Heart left ventricle (tissue), 13 donors: ENCODE results near the gene WSCD2.

Source experiments
- POLR2A ChIP-seq, 2 donors: fragments of 450-650 bp; IDR thresholded peaks; one replicate each; pipeline ENCODE4 v1.6.1; 2017; ENCODE audit warnings: antibody characterized with exemption in 2 of 2, mild to moderate bottlenecking in 2 of 2, moderate library complexity in 2 of 2
- TF ChIP-seq, protein P1 (sequence below), 12 donors: fragments of 200-600 bp; sonication (generic) in 4 of 12; IDR thresholded peaks; one replicate each; pipeline versions ENCODE4 v1.5.0 to v1.8.0; 2018 to 2022; ENCODE audit warnings: antibody characterized with exemption in 12 of 12, mild to moderate bottlenecking in 5 of 12
- donor health status: ischemic (EF 13 %, LVEDD 7.1; RV severe dilation, severe dysfunction).
- donor health status: DM: no; HTN: yes; CAD: no.
- donor health status: DM: no; HTN: no; CAD: no.
- donor health status: ischemic (EF 25% LVEDD 6.9; RV normal size, moderate dysfunction).
- donor health status: ischemic (EF 25% LVEDD 5.7; RV mildly dilated, moderate dysfunction).
- donor health status: ischemic (EF 35%, LVEDD 5.7; RV mildly dilated, moderate dysfunction).
- donor health status: nonischemic (EF 11% LVEDD 7.7; RV severe dilation, severe dysfunction).
- donor health status: DM: yes; HTN: yes; CAD: no.
- donor health status: PGD.
- donor health status: ischemic (EF 29% LVEDD 5.4; RV normal size, mild dysfunction).
- donor health status: nonischemic (EF 23%, LVEDD 6.1; RV moderate dilation, normal function).

DNA sequence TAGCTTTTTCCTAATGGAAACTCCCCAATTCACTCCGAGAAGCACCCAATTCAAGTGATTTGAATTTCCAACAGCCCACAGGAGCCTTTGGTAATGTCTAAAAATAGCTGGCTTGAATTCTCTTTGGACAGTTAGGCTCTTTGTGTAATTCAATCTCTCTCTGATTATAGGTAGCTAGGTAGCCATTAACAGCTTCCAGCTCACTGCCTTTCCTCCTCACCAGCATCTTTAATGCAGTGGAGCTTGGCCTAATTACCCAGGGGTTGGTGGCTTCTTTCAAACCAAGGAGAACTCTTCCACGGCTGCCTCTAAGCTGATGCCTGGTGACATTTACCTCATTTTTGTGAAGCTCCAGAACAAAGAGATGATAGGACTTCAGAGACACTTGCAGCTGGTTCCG lies 86.4 kb downstream of the WSCD2 start:
- no peak for TF ChIP-seq POLR2A (IDR thresholded peaks at IDR 0.05)
- TF ChIP-seq, protein P1, sequence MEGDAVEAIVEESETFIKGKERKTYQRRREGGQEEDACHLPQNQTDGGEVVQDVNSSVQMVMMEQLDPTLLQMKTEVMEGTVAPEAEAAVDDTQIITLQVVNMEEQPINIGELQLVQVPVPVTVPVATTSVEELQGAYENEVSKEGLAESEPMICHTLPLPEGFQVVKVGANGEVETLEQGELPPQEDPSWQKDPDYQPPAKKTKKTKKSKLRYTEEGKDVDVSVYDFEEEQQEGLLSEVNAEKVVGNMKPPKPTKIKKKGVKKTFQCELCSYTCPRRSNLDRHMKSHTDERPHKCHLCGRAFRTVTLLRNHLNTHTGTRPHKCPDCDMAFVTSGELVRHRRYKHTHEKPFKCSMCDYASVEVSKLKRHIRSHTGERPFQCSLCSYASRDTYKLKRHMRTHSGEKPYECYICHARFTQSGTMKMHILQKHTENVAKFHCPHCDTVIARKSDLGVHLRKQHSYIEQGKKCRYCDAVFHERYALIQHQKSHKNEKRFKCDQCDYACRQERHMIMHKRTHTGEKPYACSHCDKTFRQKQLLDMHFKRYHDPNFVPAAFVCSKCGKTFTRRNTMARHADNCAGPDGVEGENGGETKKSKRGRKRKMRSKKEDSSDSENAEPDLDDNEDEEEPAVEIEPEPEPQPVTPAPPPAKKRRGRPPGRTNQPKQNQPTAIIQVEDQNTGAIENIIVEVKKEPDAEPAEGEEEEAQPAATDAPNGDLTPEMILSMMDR (IDR thresholded peaks at IDR 0.05): no peak
